GM12875 (cell line): ENCODE measurements around the gene MOGAT3.

Experiments
- H3K4me3 ChIP-seq: one replicate; pipeline ENCODE4 v1.5.1; 2011; ENCODE audit warnings: low read depth, low read length, control low read depth
- TF ChIP-seq, protein P1 (sequence below): IDR thresholded peaks from 2 replicates; pipeline ENCODE4 v1.5.1; 2011; ENCODE audit warnings: low read depth, mild to moderate bottlenecking, control low read depth, inconsistent platforms, low read length, moderate library complexity, borderline replicate concordance; ENCODE audit not compliant: insufficient read depth

Gene MOGAT3

DNA sequence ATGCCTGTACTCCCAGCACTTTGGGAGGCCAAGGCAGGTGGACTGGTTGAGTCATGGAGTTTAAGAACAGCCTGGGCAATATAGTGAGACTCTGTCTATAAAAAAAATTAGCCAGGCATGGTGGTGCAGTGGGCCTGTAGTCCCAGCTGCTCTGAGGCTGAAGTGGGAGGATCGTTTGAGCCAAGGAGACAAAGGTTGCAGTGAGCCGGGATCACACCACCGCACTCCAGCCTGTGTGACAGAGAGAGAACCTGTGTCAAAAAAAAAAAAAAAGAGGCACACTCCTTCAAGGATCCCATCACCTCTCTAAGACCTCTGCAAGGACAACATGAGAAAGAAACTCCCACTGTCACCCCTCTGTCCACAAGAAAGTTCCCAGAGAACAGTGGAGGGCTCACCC, 25.2 kb downstream of the MOGAT3 start:
- TF ChIP-seq, protein P1, sequence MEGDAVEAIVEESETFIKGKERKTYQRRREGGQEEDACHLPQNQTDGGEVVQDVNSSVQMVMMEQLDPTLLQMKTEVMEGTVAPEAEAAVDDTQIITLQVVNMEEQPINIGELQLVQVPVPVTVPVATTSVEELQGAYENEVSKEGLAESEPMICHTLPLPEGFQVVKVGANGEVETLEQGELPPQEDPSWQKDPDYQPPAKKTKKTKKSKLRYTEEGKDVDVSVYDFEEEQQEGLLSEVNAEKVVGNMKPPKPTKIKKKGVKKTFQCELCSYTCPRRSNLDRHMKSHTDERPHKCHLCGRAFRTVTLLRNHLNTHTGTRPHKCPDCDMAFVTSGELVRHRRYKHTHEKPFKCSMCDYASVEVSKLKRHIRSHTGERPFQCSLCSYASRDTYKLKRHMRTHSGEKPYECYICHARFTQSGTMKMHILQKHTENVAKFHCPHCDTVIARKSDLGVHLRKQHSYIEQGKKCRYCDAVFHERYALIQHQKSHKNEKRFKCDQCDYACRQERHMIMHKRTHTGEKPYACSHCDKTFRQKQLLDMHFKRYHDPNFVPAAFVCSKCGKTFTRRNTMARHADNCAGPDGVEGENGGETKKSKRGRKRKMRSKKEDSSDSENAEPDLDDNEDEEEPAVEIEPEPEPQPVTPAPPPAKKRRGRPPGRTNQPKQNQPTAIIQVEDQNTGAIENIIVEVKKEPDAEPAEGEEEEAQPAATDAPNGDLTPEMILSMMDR: no peak

DNA sequence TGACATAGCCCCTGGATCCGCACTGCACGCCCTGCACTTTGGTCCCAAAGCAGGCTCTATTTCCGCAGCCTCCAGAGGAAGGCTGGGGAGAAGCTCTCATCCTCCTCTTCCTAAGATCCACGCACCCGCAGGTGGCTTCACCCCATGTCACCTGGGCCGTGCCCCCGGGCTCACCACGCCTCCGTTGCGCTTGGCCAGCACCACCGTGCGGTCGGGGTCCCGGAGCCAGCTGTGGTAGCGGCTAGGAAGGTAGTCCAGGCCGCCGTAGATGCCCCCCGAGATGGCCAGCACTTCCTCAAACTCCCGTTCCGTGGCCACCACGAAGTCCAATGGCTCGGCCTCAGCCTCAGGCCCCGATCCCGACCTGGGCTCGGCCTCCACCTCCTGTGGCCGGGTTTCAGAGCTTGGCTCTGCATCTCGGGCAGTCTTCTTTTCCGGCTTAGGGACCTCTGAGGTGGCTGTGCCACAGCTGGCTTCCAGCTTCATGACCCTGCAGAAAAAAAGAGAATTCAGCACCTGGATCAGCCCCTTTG, 26.4 kb downstream of the MOGAT3 start:
- no peak overlapping the region for H3K4me3 ChIP-seq
- TF ChIP-seq, protein P1: no peak

More for the DNA sequence above, 25.2 kb downstream of the MOGAT3 start:
- no peak overlapping the region for H3K4me3 ChIP-seq

DNA sequence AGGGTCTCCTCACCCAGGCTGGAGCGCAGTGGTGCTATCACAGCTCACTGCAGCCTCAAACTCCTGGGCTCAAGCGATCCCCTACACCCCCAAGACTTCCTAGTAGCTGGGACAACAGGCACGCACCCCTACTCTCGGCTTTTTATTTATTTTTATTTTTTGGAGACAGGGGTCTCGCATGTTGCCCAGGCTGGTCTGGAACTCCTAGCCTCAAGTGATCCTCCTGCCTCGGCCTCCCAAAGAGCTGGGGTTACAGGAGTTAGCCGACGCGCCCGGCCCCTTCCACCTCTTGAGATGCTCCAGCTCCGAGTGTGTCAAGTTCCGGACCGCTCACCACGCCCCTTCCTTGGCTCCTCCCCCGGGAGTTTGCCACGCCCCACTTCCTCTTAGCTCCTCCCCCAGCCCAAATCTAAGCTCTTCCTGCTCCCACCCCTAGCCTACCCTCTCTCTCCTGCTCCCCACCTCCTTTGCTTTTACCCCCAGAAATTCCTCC, 27.0 kb downstream of the MOGAT3 start:
- TF ChIP-seq, protein P1: no peak
- H3K4me3 ChIP-seq: no peak overlapping the region

DNA sequence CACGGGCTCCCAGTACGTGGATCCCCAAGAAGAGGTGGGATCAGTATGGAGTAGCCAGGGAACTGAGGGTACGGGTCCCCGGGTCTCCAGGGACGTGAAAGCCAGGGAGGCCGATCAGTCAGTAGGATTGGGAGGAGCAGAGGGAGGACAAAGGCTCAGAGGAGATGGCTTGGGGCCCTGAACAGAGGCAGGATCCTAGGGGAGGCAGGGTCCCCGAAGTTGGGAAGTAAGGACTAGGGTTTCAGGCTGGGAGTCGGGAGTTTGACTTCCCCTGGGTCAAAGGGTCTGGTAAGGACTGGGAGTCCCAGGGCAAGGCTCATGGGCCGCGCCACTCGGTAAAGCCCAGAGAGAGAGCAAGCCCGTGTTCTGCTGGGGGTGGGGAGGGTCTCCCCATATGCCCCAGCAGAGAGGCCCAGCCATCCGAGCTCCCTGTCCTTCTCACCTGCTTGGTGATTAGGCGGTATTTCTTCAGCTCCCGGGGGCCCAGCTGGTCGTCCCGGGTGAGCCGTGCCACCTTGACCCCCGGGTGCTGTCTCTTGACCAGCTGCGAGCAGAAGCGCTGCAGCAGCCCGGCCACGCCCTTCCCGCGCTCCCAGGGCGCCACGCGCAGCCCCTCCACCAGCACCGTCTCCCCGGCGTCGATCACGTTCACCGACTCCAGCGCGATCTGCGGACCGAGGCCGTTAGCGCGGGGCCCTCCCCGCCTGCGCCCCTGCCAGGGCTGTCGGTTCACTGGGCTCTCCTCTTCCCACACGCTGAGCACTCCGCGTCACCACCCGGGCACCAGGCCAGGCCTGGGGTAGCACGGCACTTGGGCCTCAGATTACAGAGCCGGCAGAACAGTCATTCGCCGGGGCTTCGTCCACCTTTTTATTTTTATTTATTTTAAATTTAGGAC, 27.7 kb downstream of the MOGAT3 start:
- H3K4me3 ChIP-seq: no peak overlapping the region

DNA sequence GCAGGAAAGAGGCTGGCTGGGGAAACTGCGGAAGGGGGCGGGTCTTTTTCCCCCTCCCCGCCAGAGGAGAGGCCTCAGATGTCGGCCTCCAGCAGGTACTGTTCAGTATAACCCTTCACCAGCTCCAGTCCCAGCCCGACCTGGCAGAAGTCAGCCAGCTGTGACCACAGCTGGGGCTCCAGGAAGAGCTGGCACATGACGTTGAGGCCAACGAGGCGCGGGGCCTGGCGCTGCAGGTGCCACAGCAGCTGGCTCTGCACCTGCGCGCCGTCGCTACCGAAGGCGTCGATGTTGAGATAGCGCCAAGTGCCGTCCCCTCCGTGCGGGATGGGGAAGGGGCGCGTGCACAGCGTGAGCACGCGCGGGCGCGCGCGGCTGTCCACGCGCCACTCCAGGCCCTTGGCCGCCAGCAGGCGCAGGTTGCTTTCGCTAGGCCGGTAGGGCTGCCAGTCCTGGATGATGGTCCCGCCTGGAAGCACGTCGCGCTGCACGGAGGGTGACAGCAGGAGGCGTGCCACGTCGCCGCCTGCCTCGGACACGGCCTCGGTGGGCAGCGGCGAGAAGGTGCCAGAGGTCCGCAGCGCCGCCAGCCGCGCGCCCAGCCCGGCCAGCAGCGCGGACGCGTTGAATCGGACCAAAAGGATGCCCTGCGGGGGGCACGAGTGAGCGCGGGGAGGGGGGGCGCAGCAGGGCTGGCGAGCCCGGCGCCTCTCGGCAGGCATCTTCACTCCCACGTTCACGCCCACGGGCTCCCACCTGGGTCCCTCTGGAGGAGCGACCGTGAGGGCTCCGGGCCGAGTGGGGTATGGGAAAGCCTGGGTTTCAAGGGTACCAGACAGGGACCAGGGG, 28.6 kb downstream of the MOGAT3 start:
- TF ChIP-seq, protein P1: no peak
- no peak overlapping the region for H3K4me3 ChIP-seq

More for the DNA sequence above, 27.7 kb downstream of the MOGAT3 start:
- TF ChIP-seq, protein P1: no peak

DNA sequence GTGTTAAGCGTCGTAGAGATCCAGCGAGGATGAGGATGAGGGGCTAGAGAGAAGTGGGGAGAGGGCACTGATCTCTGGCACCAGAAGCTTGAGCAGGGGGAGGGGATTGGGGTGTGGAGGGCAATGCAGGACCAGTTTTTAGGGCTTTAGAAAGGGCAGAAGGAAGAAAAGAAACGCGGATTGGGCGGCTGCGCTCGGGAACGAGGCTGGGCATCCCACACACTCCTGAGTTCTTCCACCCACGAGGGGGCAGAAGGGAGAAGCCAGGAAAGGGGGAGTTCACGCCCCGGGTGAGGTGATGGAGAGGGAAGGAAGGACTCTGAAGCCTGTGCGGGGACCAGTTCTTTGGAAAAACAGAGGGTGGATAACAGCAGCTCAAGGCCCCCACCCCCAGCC, 29.4 kb downstream of the MOGAT3 start:
- TF ChIP-seq, protein P1: 0 out of 2 replicates have a peak, but pooled peaks have one; percentile 11
- no peak overlapping the region for H3K4me3 ChIP-seq
